Stimulated activated naive CD8-positive, alpha-beta T cell treated with anti-CD3 and anti-CD28 coated beads, Interleukin-15, Interleukin-2, amounts not matched to agents 100 U/mL and 50 U/mL, for 24 hours (primary cell): ENCODE data around the gene UACA.
"Not testable (repeated sequence)": the region's sequence is repeated elsewhere in the genome, so short reads cannot be mapped to it uniquely, and the experiment has no call there.

Source experiments
- ATAC-seq: fragments of 150-1000 bp; cut with Tn5 transposase; one replicate; pipeline ENCODE4 v1.10.0; 2021
- DNase-seq: peaks from one replicate; pipeline ENCODE4 v3.0.0; 2021

Gene UACA

GRCh38 chr15:70625438-70625837 is 137.9 kb downstream of the UACA start:
- no peak for DNase-seq
- no peak for ATAC-seq

GRCh38 chr15:70625011-70625410 is 138.3 kb downstream of the UACA start:
- no peak for ATAC-seq

GRCh38 chr15:70618929-70619328 is 144.4 kb downstream of the UACA start:
- DNase-seq, result no peak

More at GRCh38 chr15:70625011-70625410, 138.3 kb downstream of the UACA start:
- no peak for DNase-seq

GRCh38 chr15:70617911-70618287 is 145.5 kb downstream of the UACA start:
- ATAC-seq, result no peak
- DNase-seq, result no peak

More at GRCh38 chr15:70618929-70619328, 144.4 kb downstream of the UACA start:
- ATAC-seq, result no peak

- no peak for DNase-seq
- no peak for ATAC-seq
Measured at GRCh38 chr15:70617076-70617910, 146.1 kb downstream of the UACA start.

- not testable (repeated sequence) for DNase-seq, ATAC-seq
Measured at GRCh38 chr15:70616311-70616756, 147.0 kb downstream of the UACA start.

GRCh38 chr15:70615435-70616310 is 147.7 kb downstream of the UACA start:
- ATAC-seq, result no peak

GRCh38 chr15:70614221-70614620 is 149.1 kb downstream of the UACA start:
- no peak for DNase-seq
- no peak for ATAC-seq

More at GRCh38 chr15:70615435-70616310, 147.7 kb downstream of the UACA start:
- no peak for DNase-seq

- no peak for DNase-seq
- no peak for ATAC-seq
Measured at GRCh38 chr15:70613271-70613670, 150.1 kb downstream of the UACA start.

GRCh38 chr15:70611286-70611685 is 152.1 kb downstream of the UACA start:
- ATAC-seq, result no peak
- no peak for DNase-seq

- DNase-seq (no peak), ATAC-seq (no peak)
Measured at GRCh38 chr15:70610541-70610940, 152.8 kb downstream of the UACA start.

- DNase-seq, result no peak
- ATAC-seq, result no peak
Measured at GRCh38 chr15:70609889-70610288, 153.5 kb downstream of the UACA start.

- ATAC-seq (no peak), DNase-seq (no peak)
Measured at GRCh38 chr15:70608144-70608543, 155.2 kb downstream of the UACA start.

GRCh38 chr15:70605606-70606410 is 157.6 kb downstream of the UACA start:
- DNase-seq (no peak), ATAC-seq (no peak)

GRCh38 chr15:70604666-70605315 is 158.6 kb downstream of the UACA start:
- no peak for DNase-seq
- ATAC-seq, result no peak
